ENCODE measurements around the gene KCNT2.

The KCNT2 gene

GRCh38 chr1:196418772-196419171 lies 189.5 kb downstream of the KCNT2 start:
- no peak for TF ChIP-seq CTCF (conservative IDR thresholded peaks at IDR 0.05; ENCODE audit: control insufficient read depth, insufficient read depth, low read depth, low read length)
- no peak for DNase-seq (ENCODE audit: low read depth)
- no peak overlapping the region for H3K4me3 ChIP-seq (ENCODE audit: control insufficient read depth, low read depth, low read length)

GRCh38 chr1:196415978-196416377 lies 192.3 kb downstream of the KCNT2 start:
- no peak overlapping the region for H3K4me3 ChIP-seq (ENCODE audit: control insufficient read depth, low read depth, low read length)
- no peak for TF ChIP-seq CTCF (conservative IDR thresholded peaks at IDR 0.05; ENCODE audit: control insufficient read depth, insufficient read depth, low read depth, low read length)
- DNase-seq (ENCODE audit: low read depth): no peak

- no peak overlapping the region for H3K4me3 ChIP-seq (ENCODE audit: control insufficient read depth, low read depth, low read length)
- no peak for DNase-seq (ENCODE audit: low read depth)
- no peak for TF ChIP-seq CTCF (conservative IDR thresholded peaks at IDR 0.05; ENCODE audit: control insufficient read depth, insufficient read depth, low read depth, low read length)
Observed at GRCh38 chr1:196412326-196412725, 195.9 kb downstream of the KCNT2 start.

- no peak overlapping the region for H3K4me3 ChIP-seq (ENCODE audit: control insufficient read depth, low read depth, low read length)
- no peak for TF ChIP-seq CTCF (conservative IDR thresholded peaks at IDR 0.05; ENCODE audit: control insufficient read depth, insufficient read depth, low read depth, low read length)
- DNase-seq (ENCODE audit: low read depth): no peak
Observed at GRCh38 chr1:196410768-196411167, 197.5 kb downstream of the KCNT2 start.

- no peak for TF ChIP-seq CTCF (conservative IDR thresholded peaks at IDR 0.05; ENCODE audit: control insufficient read depth, insufficient read depth, low read depth, low read length)
- H3K4me3 ChIP-seq (ENCODE audit: control insufficient read depth, low read depth, low read length): no peak overlapping the region
- DNase-seq (ENCODE audit: low read depth): peak; percentile 23
Observed at GRCh38 chr1:196409586-196409985, 198.7 kb downstream of the KCNT2 start.

- no peak for DNase-seq (ENCODE audit: low read depth)
- no peak overlapping the region for H3K4me3 ChIP-seq (ENCODE audit: control insufficient read depth, low read depth, low read length)
- TF ChIP-seq CTCF (conservative IDR thresholded peaks at IDR 0.05; ENCODE audit: control insufficient read depth, insufficient read depth, low read depth, low read length): no peak
Observed at GRCh38 chr1:196407358-196408051, 200.7 kb downstream of the KCNT2 start.

- no peak for DNase-seq (ENCODE audit: low read depth)
- TF ChIP-seq CTCF (conservative IDR thresholded peaks at IDR 0.05; ENCODE audit: control insufficient read depth, insufficient read depth, low read depth, low read length): no peak
- H3K4me3 ChIP-seq (ENCODE audit: control insufficient read depth, low read depth, low read length): no peak overlapping the region
Observed at GRCh38 chr1:196405839-196406238, 202.4 kb downstream of the KCNT2 start.
